HL-60 (cell line): ENCODE results near the gene STAT6.

ENCODE experiments used
- DNase-seq, 2 experiments: peaks; one replicate each; pipeline ENCODE4 v3.0.0-alpha.2; 2010 to 2020; ENCODE audit warnings: low read depth in 1 of 2, low spot score in 1 of 2
- H3K27ac ChIP-seq: fragments of 250-450 bp; sonication (Bioruptor Pico); replicated peaks from 2 replicates; pipeline ENCODE4 v1.5.1; 2020; ENCODE audit warnings: mild to moderate bottlenecking, moderate library complexity
- H3K27me3 ChIP-seq: fragments of 250-450 bp; sonication (Bioruptor Pico); 2 replicates; pipeline ENCODE4 v1.5.1; 2021; ENCODE audit warnings: mild to moderate bottlenecking, moderate library complexity; ENCODE audit not compliant: insufficient read depth, poor library complexity, severe bottlenecking
- H3K4me3 ChIP-seq: replicated peaks from 2 replicates; pipeline ENCODE4 v1.5.1; 2011; ENCODE audit warnings: mild to moderate bottlenecking, control low read depth, low read length; ENCODE audit not compliant: insufficient read depth
- CTCF ChIP-seq: IDR thresholded peaks from one replicate; pipeline ENCODE4 v1.5.1; 2011; ENCODE audit warnings: low read length, control low read depth, inconsistent platforms; ENCODE audit not compliant: insufficient read depth
- GABPA ChIP-seq: IDR thresholded peaks from 2 replicates; pipeline ENCODE4 v1.6.1; 2012; ENCODE audit warnings: low read depth
- POLR2AphosphoS5 ChIP-seq: IDR thresholded peaks from 2 replicates; pipeline ENCODE4 v1.6.1; 2012; ENCODE audit warnings: low read depth
- SPI1 ChIP-seq: IDR thresholded peaks from 2 replicates; pipeline ENCODE4 v1.6.1; 2012; ENCODE audit warnings: low read depth, mild to moderate bottlenecking, borderline replicate concordance
- TF ChIP-seq, protein P1 (sequence below): IDR thresholded peaks from 2 replicates; pipeline ENCODE4 v1.6.1; 2012; ENCODE audit warnings: low read depth; ENCODE audit not compliant: insufficient replicate concordance

The STAT6 gene

DNA sequence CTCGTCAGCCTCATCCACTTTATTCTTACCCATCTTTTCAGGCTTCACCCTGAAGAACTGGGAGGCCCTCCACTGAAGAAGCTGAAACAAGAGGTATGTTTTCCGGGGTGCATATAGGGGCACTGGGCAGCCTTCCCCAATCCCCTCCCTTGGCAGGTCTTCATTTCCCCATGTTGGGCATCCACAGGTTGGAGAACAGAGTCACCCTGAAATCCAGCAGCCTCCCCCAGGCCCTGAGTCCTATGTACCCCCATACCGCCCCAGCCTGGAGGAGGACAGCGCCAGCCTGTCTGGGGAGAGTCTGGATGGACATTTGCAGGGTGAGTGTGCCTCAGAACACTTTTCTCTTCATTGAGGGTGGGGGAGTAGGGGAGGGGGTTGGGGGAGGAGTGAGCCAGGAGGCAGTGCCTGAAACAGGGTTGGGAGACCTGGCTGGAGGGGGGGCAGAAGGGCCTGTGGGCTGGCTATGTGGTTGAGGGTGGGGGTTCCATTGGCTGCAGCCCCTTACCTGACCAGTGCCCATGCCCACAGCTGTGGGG, 18.2 kb downstream of the STAT6 start:
- no peak for DNase-seq
- no peak for TF ChIP-seq GABPA
- no peak for TF ChIP-seq POLR2AphosphoS5
- TF ChIP-seq CTCF = no peak
- TF ChIP-seq SPI1 = no peak
- TF ChIP-seq, protein P1, sequence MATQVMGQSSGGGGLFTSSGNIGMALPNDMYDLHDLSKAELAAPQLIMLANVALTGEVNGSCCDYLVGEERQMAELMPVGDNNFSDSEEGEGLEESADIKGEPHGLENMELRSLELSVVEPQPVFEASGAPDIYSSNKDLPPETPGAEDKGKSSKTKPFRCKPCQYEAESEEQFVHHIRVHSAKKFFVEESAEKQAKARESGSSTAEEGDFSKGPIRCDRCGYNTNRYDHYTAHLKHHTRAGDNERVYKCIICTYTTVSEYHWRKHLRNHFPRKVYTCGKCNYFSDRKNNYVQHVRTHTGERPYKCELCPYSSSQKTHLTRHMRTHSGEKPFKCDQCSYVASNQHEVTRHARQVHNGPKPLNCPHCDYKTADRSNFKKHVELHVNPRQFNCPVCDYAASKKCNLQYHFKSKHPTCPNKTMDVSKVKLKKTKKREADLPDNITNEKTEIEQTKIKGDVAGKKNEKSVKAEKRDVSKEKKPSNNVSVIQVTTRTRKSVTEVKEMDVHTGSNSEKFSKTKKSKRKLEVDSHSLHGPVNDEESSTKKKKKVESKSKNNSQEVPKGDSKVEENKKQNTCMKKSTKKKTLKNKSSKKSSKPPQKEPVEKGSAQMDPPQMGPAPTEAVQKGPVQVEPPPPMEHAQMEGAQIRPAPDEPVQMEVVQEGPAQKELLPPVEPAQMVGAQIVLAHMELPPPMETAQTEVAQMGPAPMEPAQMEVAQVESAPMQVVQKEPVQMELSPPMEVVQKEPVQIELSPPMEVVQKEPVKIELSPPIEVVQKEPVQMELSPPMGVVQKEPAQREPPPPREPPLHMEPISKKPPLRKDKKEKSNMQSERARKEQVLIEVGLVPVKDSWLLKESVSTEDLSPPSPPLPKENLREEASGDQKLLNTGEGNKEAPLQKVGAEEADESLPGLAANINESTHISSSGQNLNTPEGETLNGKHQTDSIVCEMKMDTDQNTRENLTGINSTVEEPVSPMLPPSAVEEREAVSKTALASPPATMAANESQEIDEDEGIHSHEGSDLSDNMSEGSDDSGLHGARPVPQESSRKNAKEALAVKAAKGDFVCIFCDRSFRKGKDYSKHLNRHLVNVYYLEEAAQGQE = no peak
- no peak overlapping the region for H3K4me3 ChIP-seq
- H3K27ac ChIP-seq = no peak overlapping the region
- H3K27me3 ChIP-seq = no peaks in the 10 kb centered on the region

GRCh38 chr12:57092529-57092862, 18.7 kb downstream of the STAT6 start:
- no peak for TF ChIP-seq CTCF
- no peak for TF ChIP-seq GABPA
- no peak for TF ChIP-seq POLR2AphosphoS5
- TF ChIP-seq SPI1 = no peak
- TF ChIP-seq, protein P1 = no peak
- H3K4me3 ChIP-seq = no peak overlapping the region
- H3K27ac ChIP-seq = no peak overlapping the region
- no peak for DNase-seq
- no peaks in the 10 kb centered on the region for H3K27me3 ChIP-seq

DNA sequence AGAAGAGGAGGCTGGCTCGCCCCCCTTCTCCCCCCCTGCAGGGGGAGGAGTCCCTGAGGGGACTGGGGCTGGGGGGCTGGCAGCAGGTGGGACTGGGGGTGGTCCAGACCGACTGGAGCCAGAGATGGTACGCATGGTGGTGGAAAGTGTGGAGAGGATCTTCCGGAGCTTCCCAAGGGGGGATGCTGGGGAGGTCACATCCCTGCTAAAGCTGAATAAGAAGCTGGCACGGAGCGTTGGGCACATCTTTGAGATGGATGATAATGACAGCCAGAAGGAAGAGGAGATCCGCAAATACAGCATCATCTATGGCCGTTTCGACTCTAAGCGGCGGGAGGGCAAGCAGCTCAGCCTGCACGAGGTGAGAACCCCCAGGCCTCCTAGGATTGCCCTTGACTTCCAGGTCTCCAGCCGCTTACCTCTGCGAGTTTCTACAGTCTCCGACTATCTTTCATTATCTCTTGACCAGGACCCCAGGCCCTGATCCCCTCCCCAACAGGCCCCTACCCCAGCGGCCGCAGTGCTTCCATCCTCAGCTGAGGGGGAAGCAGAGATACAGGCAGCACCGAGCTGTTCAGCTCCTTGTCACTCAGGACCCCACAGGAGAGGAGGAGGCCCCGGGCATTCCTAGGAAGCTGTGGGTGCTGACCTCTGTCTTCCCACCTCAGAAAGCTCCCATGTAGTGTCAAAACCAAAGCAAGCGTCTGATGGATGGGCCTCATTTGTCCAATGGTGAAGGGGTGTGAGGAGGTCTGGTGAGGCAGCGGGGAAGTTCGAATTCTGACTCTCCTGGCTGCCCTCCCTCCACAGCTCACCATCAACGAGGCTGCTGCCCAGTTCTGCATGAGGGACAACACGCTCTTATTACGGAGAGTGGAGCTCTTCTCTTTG, 19.3 kb downstream of the STAT6 start:
- Histone ChIP-seq H3K4me3 (no peak overlapping the region), H3K27ac (no peak overlapping the region), H3K27me3 (no peaks in the 10 kb centered on the region)
- TF ChIP-seq GABPA = no peak
- DNase-seq = no peak

DNA sequence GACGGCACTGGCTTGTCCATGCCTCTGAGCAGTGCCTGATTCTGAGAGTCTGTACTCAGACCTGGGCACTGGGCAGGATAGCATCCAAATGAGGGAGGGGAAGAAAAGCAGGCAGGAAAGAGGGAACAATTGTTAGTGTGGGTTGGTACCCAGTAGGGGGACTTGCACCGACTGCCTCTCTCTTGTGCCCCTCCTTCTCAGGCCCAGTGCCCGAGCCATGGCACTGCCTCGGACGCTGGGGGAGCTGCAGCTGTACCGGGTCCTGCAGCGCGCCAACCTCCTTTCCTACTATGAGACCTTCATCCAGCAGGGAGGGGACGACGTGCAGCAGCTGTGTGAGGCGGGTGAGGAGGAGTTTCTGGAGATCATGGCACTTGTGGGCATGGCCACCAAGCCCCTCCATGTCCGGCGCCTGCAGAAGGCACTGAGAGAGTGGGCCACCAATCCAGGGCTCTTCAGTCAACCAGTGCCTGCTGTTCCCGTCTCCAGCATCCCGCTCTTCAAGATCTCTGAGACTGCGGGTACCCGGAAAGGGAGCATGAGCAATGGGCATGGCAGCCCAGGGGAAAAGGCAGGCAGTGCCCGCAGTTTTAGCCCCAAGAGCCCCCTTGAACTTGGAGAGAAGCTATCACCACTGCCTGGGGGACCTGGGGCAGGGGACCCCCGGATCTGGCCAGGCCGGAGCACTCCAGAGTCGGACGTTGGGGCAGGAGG, 20.1 kb downstream of the STAT6 start:
- no peak for TF ChIP-seq GABPA
- TF ChIP-seq, protein P1 = no peak
- Histone ChIP-seq H3K27me3 (no peaks in the 10 kb centered on the region), H3K27ac (no peak overlapping the region), H3K4me3 (no peak overlapping the region)
- no peak for DNase-seq
